Gastrocnemius medialis (tissue), 4 donors: Measurements from ENCODE around the gene PRMT3. TPM values are rescaled to one million over a fixed set of nuclear protein-coding genes. Genes with fewer than 3 reads are reported as not detected.
"Not testable (repeated sequence)": the region's sequence is repeated elsewhere in the genome, so short reads cannot be mapped to it uniquely, and the experiment has no call there.

Experiments
- ATAC-seq, 2 donors: fragments of 150-250 bp; one replicate each; pipeline ENCODE4 v1.9.1; 2016
- DNase-seq, 2 donors: peaks; one replicate each; pipeline ENCODE4 v3.0.0-alpha.2; 2019
- H3K27ac ChIP-seq, 4 donors: fragments of 200-600 bp; sonication (generic); 1 replicate in 1 of 4; 2 replicates in 3 of 4; pipeline ENCODE4 v1.5.1; 2016 to 2018; ENCODE audit warnings: mild to moderate bottlenecking in 2 of 4, moderate library complexity in 1 of 4
- H3K27me3 ChIP-seq, 3 donors: fragments of 200-600 bp; sonication (generic) in 2 of 3; 1 replicate in 1 of 3; 2 replicates in 2 of 3; pipeline versions ENCODE4 v1.5.1 to v1.6.0; 2016 to 2019; ENCODE audit warnings: mild to moderate bottlenecking in 1 of 3, moderate library complexity in 1 of 3
- H3K36me3 ChIP-seq, 2 donors: fragments of 200-600 bp; sonication (generic) in 1 of 2; one replicate each; pipeline ENCODE4 v1.5.1; 2017 to 2018
- H3K4me1 ChIP-seq, 2 donors: fragments of 200-600 bp; sonication (generic) in 1 of 2; one replicate each; pipeline ENCODE4 v1.5.1; 2016 to 2017; ENCODE audit warnings: mild to moderate bottlenecking in 2 of 2
- H3K4me3 ChIP-seq, 4 donors: fragments of 200-600 bp; sonication (generic) in 3 of 4; 1 replicate in 1 of 4; 2 replicates in 3 of 4; pipeline ENCODE4 v1.5.1; 2016 to 2019; ENCODE audit warnings: mild to moderate bottlenecking in 2 of 4
- H3K9me3 ChIP-seq, 3 donors: fragments of 200-600 bp; sonication (generic) in 2 of 3; 1 replicate in 1 of 3; 2 replicates in 2 of 3; pipeline ENCODE4 v1.5.1; 2016 to 2019
- POLR2A ChIP-seq, 2 donors: fragments of 450-650 bp; IDR thresholded peaks; one replicate each; pipeline ENCODE4 v1.6.1; 2017; ENCODE audit warnings: antibody characterized with exemption in 2 of 2, mild to moderate bottlenecking in 2 of 2, moderate library complexity in 2 of 2
- in situ Hi-C, 4 donors: fragments of 200-750 bp; cut with MboI; loops; one replicate each; pipeline versions ENCODE4 v1.15.0 to v1.8.0; 2017; ENCODE audit warnings: low sequenced_read_pairs in 4 of 4
- intact Hi-C: fragments of 100-400 bp; cut with DNase I; formaldehyde crosslinking; loops from one replicate; pipeline ENCODE4 v1.15.1; 2023; ENCODE audit warnings: low total_unique reads
- total RNA-seq, 4 donors: library from RNA; depleted of rRNA; stranded (reverse); fragments of >200 nt; gene quantifications; one replicate each; pipeline versions ENCODE4 v1.1.0 to v1.2.3, GENCODE V29; 2016
- TF ChIP-seq, protein P1 (sequence below), 5 experiments: fragments of 450-650 bp in 3 of 5; fragments of 200-600 bp in 2 of 5; sonication (generic) in 2 of 5; IDR thresholded peaks in 4 of 5; conservative IDR thresholded peaks in 1 of 5; 1 replicate in 4 of 5; 2 replicates in 1 of 5; pipeline ENCODE4 v1.5.1; 2016 to 2019; ENCODE audit warnings: antibody characterized with exemption in 5 of 5, mild to moderate bottlenecking in 3 of 5, moderate library complexity in 3 of 5

PRMT3 gene
- total RNA-seq, 4 donors from 2014 or later = 14.0 to 20.1 (median 17.0) TPM

DNA sequence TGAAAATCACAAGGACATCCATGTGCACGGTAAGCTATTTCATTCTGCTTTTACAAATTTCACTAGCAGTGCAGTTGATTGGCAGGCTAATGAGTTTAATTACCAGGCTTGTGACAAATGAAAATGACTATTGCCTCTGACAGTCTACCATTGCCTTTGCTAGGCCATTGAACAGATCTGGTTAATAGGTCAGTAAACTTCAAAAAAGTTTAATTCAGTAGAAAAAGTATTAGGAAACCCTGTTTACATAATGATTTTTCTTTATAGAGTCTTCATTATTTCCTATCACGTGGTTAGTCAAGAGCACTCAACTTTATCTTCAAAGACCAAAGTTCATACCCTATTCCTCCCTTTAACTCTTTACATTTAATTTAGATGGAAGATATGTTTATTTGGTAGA, 77.0 kb downstream of the PRMT3 start:
- DNase-seq (no peak), ATAC-seq (no peak)
- Histone ChIP-seq H3K4me1 (no peaks in the 10 kb centered on the region), H3K9me3 (no peaks in the 10 kb centered on the region), H3K4me3 (no peak overlapping the region), H3K27ac (no peak overlapping the region), H3K36me3 (peaks cover 0 to 14% of the 10 kb centered on the region in 2 donors), H3K27me3 (no peaks in the 10 kb centered on the region)
- intact Hi-C loops = no loop called here
- in situ Hi-C loops = no loop called here
- TF ChIP-seq POLR2A (IDR thresholded peaks at IDR 0.05) = no peak
- TF ChIP-seq, protein P1, sequence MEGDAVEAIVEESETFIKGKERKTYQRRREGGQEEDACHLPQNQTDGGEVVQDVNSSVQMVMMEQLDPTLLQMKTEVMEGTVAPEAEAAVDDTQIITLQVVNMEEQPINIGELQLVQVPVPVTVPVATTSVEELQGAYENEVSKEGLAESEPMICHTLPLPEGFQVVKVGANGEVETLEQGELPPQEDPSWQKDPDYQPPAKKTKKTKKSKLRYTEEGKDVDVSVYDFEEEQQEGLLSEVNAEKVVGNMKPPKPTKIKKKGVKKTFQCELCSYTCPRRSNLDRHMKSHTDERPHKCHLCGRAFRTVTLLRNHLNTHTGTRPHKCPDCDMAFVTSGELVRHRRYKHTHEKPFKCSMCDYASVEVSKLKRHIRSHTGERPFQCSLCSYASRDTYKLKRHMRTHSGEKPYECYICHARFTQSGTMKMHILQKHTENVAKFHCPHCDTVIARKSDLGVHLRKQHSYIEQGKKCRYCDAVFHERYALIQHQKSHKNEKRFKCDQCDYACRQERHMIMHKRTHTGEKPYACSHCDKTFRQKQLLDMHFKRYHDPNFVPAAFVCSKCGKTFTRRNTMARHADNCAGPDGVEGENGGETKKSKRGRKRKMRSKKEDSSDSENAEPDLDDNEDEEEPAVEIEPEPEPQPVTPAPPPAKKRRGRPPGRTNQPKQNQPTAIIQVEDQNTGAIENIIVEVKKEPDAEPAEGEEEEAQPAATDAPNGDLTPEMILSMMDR (IDR thresholded peaks at IDR 0.05 in 4 of 5, conservative IDR thresholded peaks at IDR 0.05 in 1 of 5) = no peak

DNA sequence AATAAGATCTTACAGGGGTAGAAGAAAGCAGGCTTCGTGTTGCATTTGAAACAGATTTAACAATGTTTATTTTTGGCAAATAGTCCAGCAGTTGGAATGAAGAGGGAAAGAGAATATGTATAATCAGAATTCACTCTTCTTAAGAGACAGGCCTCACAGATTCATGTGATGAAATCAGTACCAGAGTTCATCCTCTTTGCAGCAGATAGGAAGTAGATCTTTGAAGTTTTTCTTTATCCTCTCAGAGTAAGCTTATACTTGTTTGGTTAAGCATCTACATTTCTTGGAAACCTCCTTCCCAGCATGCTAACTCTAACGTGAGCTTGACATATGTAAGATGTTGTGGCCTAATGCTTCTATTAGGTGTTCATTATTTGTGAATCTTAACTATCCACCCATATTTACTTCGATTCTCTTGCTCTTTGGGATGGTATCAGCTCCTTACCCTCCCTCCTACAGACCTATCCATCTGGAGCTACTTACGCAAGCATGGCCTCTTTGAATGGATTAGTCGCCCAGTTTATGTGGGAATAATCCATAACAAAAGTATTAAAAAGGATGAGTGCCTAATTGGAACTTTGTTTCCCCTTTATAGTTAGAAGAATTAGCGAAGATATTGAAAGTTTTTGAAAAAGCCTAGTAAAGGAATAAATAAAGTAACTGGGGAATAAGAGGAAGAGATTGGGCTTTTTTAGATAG, 80.1 kb downstream of the PRMT3 start:
- DNase-seq (no peak), ATAC-seq (no peak)
- no peak overlapping the region for H3K27ac ChIP-seq
- in situ Hi-C loops = no loop called here
- peaks cover 0 to 12% of the 10 kb centered on the region in 2 donors for H3K36me3 ChIP-seq
- intact Hi-C loops = no loop called here
- TF ChIP-seq, protein P1 (IDR thresholded peaks at IDR 0.05 in 4 of 5, conservative IDR thresholded peaks at IDR 0.05 in 1 of 5) = no peak
- TF ChIP-seq POLR2A (IDR thresholded peaks at IDR 0.05) = no peak
- H3K4me3 ChIP-seq = no peak overlapping the region
- H3K9me3 ChIP-seq = no peaks in the 10 kb centered on the region
- no peaks in the 10 kb centered on the region for H3K27me3 ChIP-seq
- no peaks in the 10 kb centered on the region for H3K4me1 ChIP-seq

DNA sequence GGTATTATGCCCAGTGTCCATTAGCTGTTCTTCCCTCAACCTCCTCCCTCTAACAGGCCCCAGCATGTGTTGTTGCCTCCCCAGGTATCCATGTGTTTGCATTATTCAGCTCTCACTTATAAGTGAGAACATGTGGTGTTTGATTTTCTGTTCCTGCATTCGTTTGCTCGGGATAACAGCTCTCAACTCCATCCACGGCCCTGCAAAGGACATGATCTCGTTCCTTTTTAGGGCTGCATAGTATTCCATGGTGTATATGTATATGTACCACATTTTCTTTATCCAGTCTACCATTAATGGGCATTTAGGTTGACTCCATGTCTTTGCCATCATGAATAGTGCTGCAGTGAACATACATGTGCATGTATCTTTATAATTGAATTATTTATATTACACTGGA, 82.8 kb downstream of the PRMT3 start:
- in situ Hi-C loops (no loop called here), intact Hi-C loops (no loop called here)

DNA sequence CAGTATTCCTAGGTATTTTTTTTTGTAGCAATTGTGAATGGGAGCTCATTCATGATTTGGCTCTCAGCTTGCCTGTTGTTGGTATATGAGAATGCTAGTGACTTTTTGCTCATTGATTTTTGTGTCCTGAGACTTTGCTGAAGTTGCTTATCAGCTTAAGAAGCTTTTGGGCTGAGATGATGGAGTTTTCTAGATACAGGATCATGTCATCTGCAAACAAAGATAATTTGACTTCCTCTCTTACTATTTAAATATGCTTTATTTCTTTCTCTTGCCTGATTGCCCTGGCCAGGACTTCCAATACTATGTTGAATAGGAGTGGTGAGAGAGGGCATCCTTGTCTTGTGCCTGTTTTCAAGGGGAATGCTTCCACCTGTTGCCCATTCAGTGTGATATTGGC, 84.4 kb downstream of the PRMT3 start:
- ATAC-seq, DNase-seq, H3K9me3 ChIP-seq, in situ Hi-C loops, H3K27ac ChIP-seq, H3K4me3 ChIP-seq, H3K27me3 ChIP-seq, intact Hi-C loops, H3K36me3 ChIP-seq: not testable (repeated sequence)
- peaks cover 4 to 25% of the 10 kb centered on the region in 2 donors for H3K4me1 ChIP-seq

More for the DNA sequence above, 82.8 kb downstream of the PRMT3 start:
- no peak overlapping the region for H3K27ac ChIP-seq
- H3K9me3 ChIP-seq = no peaks in the 10 kb centered on the region
- no peaks in the 10 kb centered on the region for H3K36me3 ChIP-seq
- TF ChIP-seq POLR2A (IDR thresholded peaks at IDR 0.05) = no peak
- TF ChIP-seq, protein P1 (IDR thresholded peaks at IDR 0.05 in 4 of 5, conservative IDR thresholded peaks at IDR 0.05 in 1 of 5) = no peak
- H3K4me3 ChIP-seq = no peak overlapping the region
- H3K4me1 ChIP-seq = peaks cover 4 to 19% of the 10 kb centered on the region in 2 donors
- no peak for ATAC-seq
- no peaks in the 10 kb centered on the region for H3K27me3 ChIP-seq
- no peak for DNase-seq

DNA sequence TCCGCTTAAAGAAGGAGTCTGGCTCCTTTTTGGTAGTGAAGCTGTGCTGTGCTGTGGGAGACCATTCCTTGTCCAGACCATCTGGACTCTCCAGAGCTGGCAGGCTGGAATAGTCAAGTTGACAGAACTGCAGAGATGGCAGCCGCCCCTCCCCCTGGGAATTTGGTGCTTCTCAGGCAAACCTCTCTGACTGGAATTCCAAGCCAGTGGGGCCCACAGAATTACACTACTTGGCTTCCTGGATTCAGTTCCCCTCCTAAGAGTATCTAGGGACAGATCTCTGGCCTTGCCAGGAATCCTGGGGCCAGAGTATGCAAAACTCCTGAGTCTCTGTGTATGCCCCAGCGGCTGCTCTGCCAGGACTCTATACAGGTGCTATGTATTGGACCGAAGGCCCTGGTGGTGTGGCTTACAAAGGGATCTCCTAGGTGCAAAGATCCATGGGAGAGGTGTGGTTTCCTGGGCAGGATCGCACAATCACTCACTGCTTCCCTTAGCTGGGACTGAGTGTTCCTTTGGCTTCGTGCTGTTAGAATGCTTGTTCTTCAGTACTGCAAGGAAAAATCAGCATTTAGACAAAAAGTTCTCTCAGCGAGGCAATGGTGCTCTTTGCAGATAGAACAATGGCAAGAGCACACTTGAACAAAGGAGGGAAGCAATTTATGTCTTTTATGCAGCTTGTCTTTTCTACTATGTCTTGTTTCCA, 86.8 kb downstream of the PRMT3 start:
- TF ChIP-seq POLR2A (IDR thresholded peaks at IDR 0.05) = no peak
- TF ChIP-seq, protein P1 (IDR thresholded peaks at IDR 0.05 in 4 of 5, conservative IDR thresholded peaks at IDR 0.05 in 1 of 5) = no peak
- peak overlapping the region; percentile 42 to 64 (median 54) for H3K27ac ChIP-seq
- peaks cover 4 to 25% of the 10 kb centered on the region in 2 donors for H3K4me1 ChIP-seq
- DNase-seq (no peak), ATAC-seq (peak; percentile 72 to 82)
- intact Hi-C loops (no loop called here), in situ Hi-C loops (no loop called here)
- H3K4me3 ChIP-seq = no peak overlapping the region
- H3K9me3 ChIP-seq = no peaks in the 10 kb centered on the region
- no peaks in the 10 kb centered on the region for H3K27me3 ChIP-seq
- no peaks in the 10 kb centered on the region for H3K36me3 ChIP-seq
